Stomach (tissue), 9 donors: ENCODE data around the gene COL6A5. TPM values are rescaled to one million over a fixed set of nuclear protein-coding genes. Genes with fewer than 3 reads are reported as not detected.

Experiments
- DNase-seq, 2 donors: peaks; one replicate each; pipeline versions ENCODE4 v3.0.0 to v3.0.0-alpha.2; 2013 to 2019
- H3K27ac ChIP-seq, 5 donors: fragments of 200-600 bp in 4 of 5; sonication (generic) in 4 of 5; one replicate each; pipeline ENCODE4 v1.5.1; 2013 to 2019; ENCODE audit warnings: mild to moderate bottlenecking in 1 of 5, moderate library complexity in 1 of 5
- H3K27me3 ChIP-seq, 3 donors: fragments of 200-600 bp; sonication (generic); one replicate each; pipeline ENCODE4 v1.5.1; 2017 to 2019; ENCODE audit warnings: mixed run types in 1 of 3
- H3K36me3 ChIP-seq, 4 donors: fragments of 200-600 bp; sonication (generic); 1 replicate in 3 of 4; 2 replicates in 1 of 4; pipeline ENCODE4 v1.5.1; 2016 to 2019
- H3K4me1 ChIP-seq, 4 donors: fragments of 200-600 bp; sonication (generic); one replicate each; pipeline ENCODE4 v1.5.1; 2016 to 2019
- H3K4me3 ChIP-seq, 4 donors: fragments of 200-600 bp; sonication (generic) in 3 of 4; one replicate each; pipeline ENCODE4 v1.5.1; 2016 to 2019; ENCODE audit warnings: mild to moderate bottlenecking in 1 of 4
- H3K9me3 ChIP-seq, 4 donors: fragments of 200-600 bp; sonication (generic); one replicate each; pipeline ENCODE4 v1.5.1; 2016 to 2019
- CTCF ChIP-seq, 7 experiments: fragments of 450-650 bp in 4 of 7; fragments of 200-600 bp in 3 of 7; sonication (generic) in 3 of 7; IDR thresholded peaks; one replicate each; pipeline ENCODE4 v1.5.1; 2016 to 2019; ENCODE audit warnings: antibody characterized with exemption in 7 of 7, control low read depth in 2 of 7, mild to moderate bottlenecking in 1 of 7
- EP300 ChIP-seq: sonication (generic); formaldehyde crosslinking; IDR thresholded peaks from one replicate; pipeline ENCODE4 v1.6.1; 2017; ENCODE audit warnings: antibody characterized with exemption
- POLR2A ChIP-seq, 4 donors: fragments of 450-650 bp; IDR thresholded peaks; one replicate each; pipeline ENCODE4 v1.6.1; 2016; ENCODE audit warnings: antibody characterized with exemption in 4 of 4, control low read depth in 2 of 4, mild to moderate bottlenecking in 1 of 4, moderate library complexity in 1 of 4
- POLR2AphosphoS5 ChIP-seq, 3 donors: sonication (generic); formaldehyde crosslinking; IDR thresholded peaks; one replicate each; pipeline ENCODE4 v1.6.1; 2016; ENCODE audit warnings: antibody characterized with exemption in 3 of 3
- WGBS, 5 donors: extraction: QIAGEN DNeasy Blood & Tissue Kit in 3 of 5; methylation state at CpG; one replicate each; pipeline versions ENCODE4 v1.1.5 to v1.1.7; 2013 to 2018; 5-methylcytosine and 5-hydroxymethylcytosine counted together
- intact Hi-C: fragments of 100-400 bp; cut with DNase I; formaldehyde crosslinking; loops from one replicate; pipeline ENCODE4 v1.15.1; 2023; ENCODE audit warnings: low total_unique reads
- polyA plus RNA-seq, 3 donors: library from polyadenylated mRNA; stranded (reverse); fragments of 200-250 nt; gene quantifications; one replicate each; pipeline ENCODE4 v1.2.3, GENCODE V29; 2013
- total RNA-seq, 5 donors: library from RNA; depleted of rRNA; stranded (reverse); fragments of >200 nt; gene quantifications; one replicate each; pipeline versions ENCODE4 v1.1.0 to v1.2.3, GENCODE V29; 2014 to 2016
- donor health status: healthy with polysubstance abuse.
- donor health status: Bipolar disorder and iron deficiency.
- donor health status: healthy.

COL6A5 gene
- total and polyA plus RNA-seq, 8 donors, result 0.05 to 3.3 (median 0.59) TPM; not detected in 2

- no peak overlapping the region for H3K27ac ChIP-seq
- peak in 1 of 2 donors; percentile 16 for DNase-seq
- peaks cover 3 to 56% (median 23%) of the 10 kb centered on the region in 3 donors for H3K27me3 ChIP-seq
- H3K4me1 ChIP-seq, result peaks cover 0 to 13% (median 4%) of the 10 kb centered on the region in 4 donors
- WGBS, 5 donors, result 16 to 25% (median 24%) methylated on average over 11 of the region's 11 CpGs
- peaks cover 0 to 8% (median 2%) of the 10 kb centered on the region in 4 donors for H3K9me3 ChIP-seq
- TF ChIP-seq EP300 (no peak), POLR2AphosphoS5 (IDR thresholded peaks at IDR 0.05) (no peak), POLR2A (IDR thresholded peaks at IDR 0.05) (no peak), CTCF (IDR thresholded peaks at IDR 0.05) (no peak)
- no peaks in the 10 kb centered on the region for H3K36me3 ChIP-seq
- peak overlapping the region in 1 of 4 donors; percentile 25 for H3K4me3 ChIP-seq
- intact Hi-C loops, result no loop called here
Measured at GRCh38 chr3:130517602-130518001, 172.1 kb downstream of the COL6A5 start.

GRCh38 chr3:130519754-130520153 lies 174.3 kb downstream of the COL6A5 start:
- WGBS, 5 donors, result 77 to 87% (median 85%) methylated on average over 4 of the region's 4 CpGs
- Histone ChIP-seq H3K27me3 (peaks cover 3 to 46% (median 23%) of the 10 kb centered on the region in 3 donors), H3K9me3 (peaks cover 0 to 2% (median 0%) of the 10 kb centered on the region in 4 donors)

GRCh38 chr3:130522399-130522798 lies 176.9 kb downstream of the COL6A5 start:
- Histone ChIP-seq H3K9me3 (no peaks in the 10 kb centered on the region), H3K27ac (no peak overlapping the region), H3K36me3 (no peaks in the 10 kb centered on the region), H3K4me3 (no peak overlapping the region), H3K4me1 (peaks cover 0 to 3% (median under 1%) of the 10 kb centered on the region in 4 donors), H3K27me3 (peaks cover 0 to 20% (median 6%) of the 10 kb centered on the region in 3 donors)
- intact Hi-C loops, result no loop called here
- 83 to 88% (median 84%) methylated on average over 2 of the region's 2 CpGs for WGBS, 5 donors
- DNase-seq, result no peak
- no peak for TF ChIP-seq POLR2AphosphoS5 (IDR thresholded peaks at IDR 0.05)

More at GRCh38 chr3:130519754-130520153, 174.3 kb downstream of the COL6A5 start:
- no peak overlapping the region for H3K27ac ChIP-seq
- H3K36me3 ChIP-seq, result no peaks in the 10 kb centered on the region
- TF ChIP-seq CTCF (IDR thresholded peaks at IDR 0.05) (no peak), POLR2A (IDR thresholded peaks at IDR 0.05) (no peak), POLR2AphosphoS5 (IDR thresholded peaks at IDR 0.05) (no peak), EP300 (no peak)
- intact Hi-C loops, result no loop called here
- no peak for DNase-seq
- no peak overlapping the region for H3K4me3 ChIP-seq
- H3K4me1 ChIP-seq, result peaks cover 0 to 13% (median 4%) of the 10 kb centered on the region in 4 donors

GRCh38 chr3:130527426-130527825 lies 182.0 kb downstream of the COL6A5 start:
- peaks cover 0 to under 1% (median 0%) of the 10 kb centered on the region in 3 donors for H3K27me3 ChIP-seq
- no peaks in the 10 kb centered on the region for H3K4me1 ChIP-seq
- peak in 1 of 2 donors; percentile 13 for DNase-seq
- H3K9me3 ChIP-seq, result no peaks in the 10 kb centered on the region
- no peak for TF ChIP-seq CTCF (IDR thresholded peaks at IDR 0.05)
- TF ChIP-seq POLR2A (IDR thresholded peaks at IDR 0.05), result no peak
- no peak for TF ChIP-seq EP300
- no peak for TF ChIP-seq POLR2AphosphoS5 (IDR thresholded peaks at IDR 0.05)
- H3K27ac ChIP-seq, result no peak overlapping the region
- 55 to 92% (median 63%) methylated on average over 1 of the region's 1 CpG for WGBS, 5 donors
- H3K4me3 ChIP-seq, result no peak overlapping the region
- H3K36me3 ChIP-seq, result no peaks in the 10 kb centered on the region
- intact Hi-C loops, result no loop called here

- no peaks in the 10 kb centered on the region for H3K9me3 ChIP-seq
- no peaks in the 10 kb centered on the region for H3K27me3 ChIP-seq
- H3K27ac ChIP-seq, result no peak overlapping the region
- TF ChIP-seq POLR2AphosphoS5 (IDR thresholded peaks at IDR 0.05) (no peak), CTCF (IDR thresholded peaks at IDR 0.05) (no peak), EP300 (no peak), POLR2A (IDR thresholded peaks at IDR 0.05) (no peak)
- no peaks in the 10 kb centered on the region for H3K4me1 ChIP-seq
- 50 to 76% (median 65%) methylated on average over 1 of the region's 1 CpG for WGBS, 5 donors
- no peaks in the 10 kb centered on the region for H3K36me3 ChIP-seq
- no peak overlapping the region for H3K4me3 ChIP-seq
- no peak for DNase-seq
- intact Hi-C loops, result no loop called here
Measured at GRCh38 chr3:130528120-130528519, 182.6 kb downstream of the COL6A5 start.
